Upper lobe of right lung (tissue), 1 donor: ENCODE measurements around the gene RASL10B. TPM values are rescaled to one million over a fixed set of nuclear protein-coding genes. Genes with fewer than 3 reads are reported as not detected.
A peak's percentile ranks its signal among the peaks of the same experiment; 100 is the strongest.
"Not testable (repeated sequence)": the region's sequence is repeated elsewhere in the genome, so short reads cannot be mapped to it uniquely, and the experiment has no call there.

ENCODE experiments used
- ATAC-seq: fragments of 200-7000 bp; cut with Tn5 transposase; one replicate; pipeline ENCODE4 v1.9.1; 2020; ENCODE audit warnings: mild to moderate bottlenecking, moderate library complexity
- DNase-seq: peaks from one replicate; pipeline ENCODE4 v3.0.0-alpha.2; 2020
- H3K27ac ChIP-seq: fragments of 200-600 bp; one replicate; pipeline ENCODE4 v1.8.0; 2022
- H3K27me3 ChIP-seq: fragments of 200-600 bp; one replicate; pipeline ENCODE4 v1.8.0; 2022; ENCODE audit warnings: mild to moderate bottlenecking
- H3K36me3 ChIP-seq: fragments of 200-600 bp; one replicate; pipeline ENCODE4 v1.8.0; 2022
- H3K4me1 ChIP-seq: fragments of 200-600 bp; one replicate; pipeline ENCODE4 v1.8.0; 2022
- H3K4me3 ChIP-seq: fragments of 200-600 bp; one replicate; pipeline ENCODE4 v1.8.0; 2022; ENCODE audit warnings: mild to moderate bottlenecking
- H3K9me3 ChIP-seq: fragments of 200-600 bp; one replicate; pipeline ENCODE4 v1.8.0; 2022
- intact Hi-C: fragments of 100-400 bp; cut with DNase I; formaldehyde crosslinking; loops from one replicate; pipeline ENCODE4 v1.11.0; 2022
- total RNA-seq: library from RNA; stranded (reverse); fragmentation: NEBNext Ultra II Directional; extraction: Animal tissue kit (Norgen Biotek cat#: 25700); gene quantifications from one replicate; pipeline ENCODE4 v1.2.1, GENCODE V29; 2021
- TF ChIP-seq, protein P1 (sequence below): fragments of 200-600 bp; IDR thresholded peaks from one replicate; pipeline ENCODE4 v1.8.0; 2022; ENCODE audit warnings: antibody characterized with exemption
- donor health status: DM: no; HTN: yes; CAD: no; lungs with severe emphysema.

RASL10B gene
- total RNA-seq, 1 donor from 2014 or later, result 2.2 TPM

DNA sequence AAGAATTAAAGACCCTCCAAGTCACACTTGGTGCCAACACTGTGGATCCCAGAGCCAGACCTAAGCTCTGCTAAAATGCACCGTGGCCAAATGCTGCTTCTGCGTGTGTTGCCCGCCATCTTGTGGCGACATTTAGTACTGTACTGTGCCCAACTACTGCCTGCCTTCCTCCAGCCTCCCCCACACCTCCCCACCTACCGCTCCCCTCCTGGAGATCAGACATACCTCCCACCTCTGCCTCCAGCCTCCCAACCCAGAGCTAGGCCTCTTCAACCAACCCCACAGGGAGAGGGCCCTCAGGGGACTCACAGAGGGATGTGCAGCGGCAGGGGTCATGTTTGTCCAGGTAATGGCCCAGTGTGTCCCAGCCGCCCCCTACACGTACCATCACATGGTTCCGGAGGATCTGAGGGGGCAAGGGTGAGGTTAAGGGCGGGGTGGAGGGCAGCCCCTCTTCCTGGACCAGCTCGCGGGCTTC lies 16.1 kb downstream of the RASL10B start:
- intact Hi-C loops, result loop anchor here (5.0 to 10.0 kb wide), 2 partner anchors 133 to 575 kb away; no protein-coding TSS in a partner anchor
- ATAC-seq, result peak; percentile 87
- peaks cover 49% of the 10 kb centered on the region for H3K27me3 ChIP-seq

DNA sequence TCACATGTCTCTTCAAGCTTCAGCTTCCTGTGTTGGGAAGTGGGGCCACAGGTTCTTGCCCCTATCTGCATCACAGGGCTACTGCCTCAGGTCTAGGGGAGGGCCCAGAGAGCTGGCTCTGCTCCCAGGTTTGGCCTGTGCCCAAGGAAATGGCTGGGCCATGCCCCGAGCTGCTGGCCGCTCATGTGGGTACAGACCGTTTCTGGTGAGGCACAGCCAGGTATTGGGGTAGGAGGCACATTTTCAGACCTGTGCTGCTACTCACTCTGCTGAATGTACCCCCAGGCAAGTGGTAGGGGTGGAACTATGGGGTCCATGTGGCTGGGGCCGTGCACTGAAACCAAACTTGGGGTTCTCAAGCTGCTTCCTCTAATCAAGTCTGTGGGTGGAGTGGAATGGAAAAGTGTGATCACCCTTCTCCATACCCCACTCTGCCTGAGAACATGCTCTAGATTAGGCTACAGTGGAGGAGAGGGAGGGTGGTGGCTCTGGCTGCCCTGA lies 17.0 kb downstream of the RASL10B start:
- Histone ChIP-seq H3K36me3 (no peaks in the 10 kb centered on the region), H3K4me3 (no peak overlapping the region), H3K27me3 (peaks cover 41% of the 10 kb centered on the region), H3K4me1 (peaks cover 9% of the 10 kb centered on the region), H3K27ac (no peak overlapping the region), H3K9me3 (no peaks in the 10 kb centered on the region)
- intact Hi-C loops, result loop anchor here (5.0 to 10.0 kb wide), 2 partner anchors 134 to 576 kb away; no protein-coding TSS in a partner anchor
- TF ChIP-seq, protein P1, sequence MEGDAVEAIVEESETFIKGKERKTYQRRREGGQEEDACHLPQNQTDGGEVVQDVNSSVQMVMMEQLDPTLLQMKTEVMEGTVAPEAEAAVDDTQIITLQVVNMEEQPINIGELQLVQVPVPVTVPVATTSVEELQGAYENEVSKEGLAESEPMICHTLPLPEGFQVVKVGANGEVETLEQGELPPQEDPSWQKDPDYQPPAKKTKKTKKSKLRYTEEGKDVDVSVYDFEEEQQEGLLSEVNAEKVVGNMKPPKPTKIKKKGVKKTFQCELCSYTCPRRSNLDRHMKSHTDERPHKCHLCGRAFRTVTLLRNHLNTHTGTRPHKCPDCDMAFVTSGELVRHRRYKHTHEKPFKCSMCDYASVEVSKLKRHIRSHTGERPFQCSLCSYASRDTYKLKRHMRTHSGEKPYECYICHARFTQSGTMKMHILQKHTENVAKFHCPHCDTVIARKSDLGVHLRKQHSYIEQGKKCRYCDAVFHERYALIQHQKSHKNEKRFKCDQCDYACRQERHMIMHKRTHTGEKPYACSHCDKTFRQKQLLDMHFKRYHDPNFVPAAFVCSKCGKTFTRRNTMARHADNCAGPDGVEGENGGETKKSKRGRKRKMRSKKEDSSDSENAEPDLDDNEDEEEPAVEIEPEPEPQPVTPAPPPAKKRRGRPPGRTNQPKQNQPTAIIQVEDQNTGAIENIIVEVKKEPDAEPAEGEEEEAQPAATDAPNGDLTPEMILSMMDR, result no peak
- peak; percentile 11 for ATAC-seq
- peak; percentile 75 for DNase-seq

More for the DNA sequence above, 16.1 kb downstream of the RASL10B start:
- TF ChIP-seq, protein P1, result peak; percentile 87
- peak; percentile 80 for DNase-seq
- H3K36me3 ChIP-seq, result no peaks in the 10 kb centered on the region
- H3K27ac ChIP-seq, result no peak overlapping the region
- H3K4me1 ChIP-seq, result peaks cover 7% of the 10 kb centered on the region
- H3K4me3 ChIP-seq, result no peak overlapping the region
- no peaks in the 10 kb centered on the region for H3K9me3 ChIP-seq

DNA sequence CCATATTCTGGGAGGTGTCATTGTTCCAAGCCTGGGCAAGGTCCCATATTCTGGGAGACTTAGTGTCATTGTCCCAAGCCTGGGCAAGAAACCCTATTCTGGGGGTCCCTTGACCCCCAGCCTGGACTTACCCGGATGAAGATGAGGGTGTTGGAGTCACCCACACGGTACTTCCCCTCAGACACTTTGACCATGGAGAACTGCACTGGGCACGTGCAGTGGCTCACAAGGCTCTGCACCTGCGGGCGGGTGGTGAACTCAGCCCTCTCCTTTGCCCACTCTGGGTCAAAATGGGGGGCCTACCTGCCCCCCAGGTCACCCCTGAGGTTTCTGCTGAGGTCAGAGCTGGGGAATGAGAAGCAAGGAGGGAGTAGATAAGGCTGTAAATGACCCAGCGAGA lies 17.5 kb downstream of the RASL10B start:
- Histone ChIP-seq H3K27ac (no peak overlapping the region), H3K36me3 (no peaks in the 10 kb centered on the region), H3K27me3 (peaks cover 35% of the 10 kb centered on the region), H3K9me3 (no peaks in the 10 kb centered on the region), H3K4me3 (no peak overlapping the region), H3K4me1 (peaks cover 9% of the 10 kb centered on the region)
- DNase-seq, result no peak
- TF ChIP-seq, protein P1, result no peak
- intact Hi-C loops, result loop anchor here (5.0 to 10.0 kb wide), 2 partner anchors 134 to 577 kb away; no protein-coding TSS in a partner anchor
- ATAC-seq, result no peak

DNA sequence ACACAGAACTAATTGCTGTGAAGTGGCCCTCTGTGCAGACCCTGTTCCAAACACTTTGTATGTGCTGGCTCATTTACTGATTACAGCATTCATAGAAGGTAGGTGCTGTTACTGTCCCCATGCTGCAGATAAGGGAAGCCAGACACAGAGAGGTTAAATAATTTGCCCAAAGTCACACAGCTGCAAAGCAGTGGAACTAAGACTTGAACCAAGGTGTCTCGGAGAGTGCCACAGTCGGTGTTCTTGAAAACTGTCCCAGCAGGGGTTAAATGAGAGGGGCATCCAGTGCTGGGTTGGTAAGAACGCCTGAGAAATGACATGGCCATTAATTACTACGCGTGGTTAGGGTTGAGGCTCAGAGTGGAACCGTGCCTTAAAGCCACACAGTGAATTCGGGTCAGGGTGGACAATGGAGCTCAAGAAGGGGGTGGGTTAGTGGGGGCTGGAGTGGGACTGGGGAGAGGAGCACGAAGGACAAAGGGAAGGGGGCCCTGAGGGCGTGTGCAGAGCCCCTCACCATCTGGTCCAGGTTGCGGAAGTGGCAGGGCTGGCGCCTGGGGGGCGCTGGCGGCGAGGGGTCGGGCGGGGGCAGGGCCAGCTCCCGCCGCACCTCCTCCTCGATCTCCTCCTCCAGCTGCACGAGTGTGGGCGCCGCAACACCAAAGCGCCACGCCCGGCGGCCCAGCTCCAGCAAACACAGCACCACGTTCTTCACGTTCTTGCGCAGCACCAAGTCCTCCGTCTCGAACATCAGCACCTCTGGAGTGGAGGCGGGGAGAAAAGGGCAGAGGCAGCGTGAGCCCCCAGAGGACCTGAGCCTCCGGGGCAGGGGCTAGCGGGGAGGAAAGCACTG lies 18.3 kb downstream of the RASL10B start:
- Histone ChIP-seq H3K9me3 (no peaks in the 10 kb centered on the region), H3K27ac (no peak overlapping the region), H3K36me3 (no peaks in the 10 kb centered on the region), H3K4me3 (no peak overlapping the region), H3K4me1 (peaks cover 9% of the 10 kb centered on the region), H3K27me3 (peaks cover 35% of the 10 kb centered on the region)
- DNase-seq (no peak), ATAC-seq (peak; percentile 20)
- TF ChIP-seq, protein P1, result no peak
- intact Hi-C loops, result loop anchor here (5.0 to 10.0 kb wide), 2 partner anchors 135 to 577 kb away; no protein-coding TSS in a partner anchor

DNA sequence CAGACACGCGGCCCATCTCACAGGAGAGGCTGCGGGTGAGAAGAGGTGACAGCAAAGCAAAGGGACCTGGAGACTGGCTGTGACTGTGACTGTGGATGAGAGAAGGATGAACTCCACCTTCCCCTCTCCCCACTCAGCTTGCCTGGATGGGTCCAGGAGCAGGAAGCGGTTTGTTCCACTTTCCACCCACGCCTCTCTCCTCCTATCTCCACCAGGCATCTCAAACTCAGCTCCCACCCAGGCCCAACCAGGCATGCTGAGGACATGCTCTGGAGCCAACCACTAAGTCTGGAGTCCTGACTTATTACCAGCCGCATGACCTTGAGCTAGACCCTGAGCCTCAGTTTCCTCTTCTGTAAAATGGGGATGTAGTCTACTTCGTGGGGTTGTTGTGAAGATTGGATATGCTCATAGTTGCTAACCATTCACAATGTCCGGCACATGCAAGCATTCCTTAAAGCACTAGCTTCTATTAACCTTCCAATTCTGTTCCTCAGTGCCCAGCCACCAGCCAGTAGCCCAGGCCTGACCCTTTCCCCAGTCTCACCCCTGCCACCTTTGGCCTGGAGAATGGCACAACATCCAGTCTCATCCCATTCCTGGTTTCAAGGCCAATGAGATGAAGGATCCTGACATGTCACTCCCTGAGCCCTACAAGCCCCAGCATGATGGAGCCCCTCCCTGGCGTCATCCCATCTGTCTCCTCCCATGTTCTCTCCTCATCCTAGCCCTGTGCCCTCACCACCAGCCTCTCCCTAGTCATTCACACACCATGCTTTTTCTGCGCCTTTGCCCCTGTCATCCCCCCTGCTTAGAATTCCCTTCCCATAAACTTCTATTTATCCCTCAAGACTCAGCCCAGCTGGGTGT lies 19.3 kb downstream of the RASL10B start:
- DNase-seq, result no peak
- Histone ChIP-seq H3K9me3 (no peaks in the 10 kb centered on the region), H3K4me3 (no peak overlapping the region), H3K27me3 (peaks cover 35% of the 10 kb centered on the region), H3K27ac (no peak overlapping the region), H3K36me3 (no peaks in the 10 kb centered on the region), H3K4me1 (peaks cover 9% of the 10 kb centered on the region)
- TF ChIP-seq, protein P1, result no peak
- intact Hi-C loops, result no loop called here
- ATAC-seq, result no peak

DNA sequence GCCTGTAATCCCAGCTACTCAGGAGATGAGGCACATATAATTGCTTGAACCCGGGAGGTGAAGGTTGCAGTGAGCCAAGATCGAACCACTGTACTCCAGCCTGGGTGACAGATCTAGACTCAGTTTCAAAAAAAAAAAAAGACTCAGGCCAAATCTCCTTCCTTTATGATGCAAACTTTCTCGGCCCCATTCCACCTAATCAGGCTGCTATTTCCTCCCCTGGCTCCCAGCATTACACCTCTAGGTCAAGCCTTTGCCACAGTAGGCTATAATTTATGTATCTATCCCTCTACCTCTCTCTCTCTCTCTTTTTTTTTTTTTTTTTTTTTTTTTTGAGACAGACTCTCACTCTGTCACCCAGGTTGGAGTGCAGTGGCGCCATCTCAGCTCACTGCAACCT lies 20.1 kb downstream of the RASL10B start:
- H3K4me1 ChIP-seq, ATAC-seq, H3K27ac ChIP-seq, intact Hi-C loops, DNase-seq, H3K9me3 ChIP-seq, H3K36me3 ChIP-seq, H3K4me3 ChIP-seq: not testable (repeated sequence)
- H3K27me3 ChIP-seq, result peaks cover 35% of the 10 kb centered on the region
